Body of pancreas (tissue), 4 donors: Measurements from ENCODE around the gene RAPGEF3. TPM values are rescaled to one million over a fixed set of nuclear protein-coding genes. Genes with fewer than 3 reads are reported as not detected.

Experiments
- ATAC-seq: fragments of 150-250 bp; one replicate; pipeline ENCODE4 v1.9.1; 2016
- DNase-seq, 4 donors: peaks; one replicate each; pipeline ENCODE4 v3.0.0-alpha.2; 2019
- H3K27ac ChIP-seq, 4 donors: fragments of 200-600 bp; sonication (generic); 1 replicate in 3 of 4; 2 replicates in 1 of 4; pipeline versions ENCODE4 v1.5.1 to v1.6.1; 2016 to 2019; ENCODE audit warnings: mild to moderate bottlenecking in 1 of 4, mixed read lengths in 1 of 4, moderate library complexity in 1 of 4
- H3K27me3 ChIP-seq, 2 donors: fragments of 200-600 bp; sonication (generic); one replicate each; pipeline ENCODE4 v1.6.0; 2016; ENCODE audit warnings: mild to moderate bottlenecking in 1 of 2
- H3K36me3 ChIP-seq, 2 donors: fragments of 200-600 bp; sonication (generic); replicated peaks in 1 of 2; 2 replicates each; pipeline ENCODE4 v1.5.1; 2016; ENCODE audit warnings: low read depth in 2 of 2; ENCODE audit not compliant: insufficient read depth in 1 of 2
- H3K4me1 ChIP-seq: fragments of 200-600 bp; sonication (generic); one replicate; pipeline ENCODE4 v1.6.0; 2016
- H3K4me3 ChIP-seq, 2 donors: fragments of 200-600 bp; sonication (generic); 1 replicate in 1 of 2; 2 replicates in 1 of 2; pipeline ENCODE4 v1.5.1; 2016 to 2019
- H3K9me3 ChIP-seq, 3 donors: fragments of 200-600 bp; sonication (generic); 1 replicate in 2 of 3; 2 replicates in 1 of 3; pipeline ENCODE4 v1.5.1; 2016
- CTCF ChIP-seq, 7 experiments: fragments of 450-650 bp in 4 of 7; fragments of 200-600 bp in 3 of 7; sonication (generic) in 3 of 7; IDR thresholded peaks; one replicate each; pipeline ENCODE4 v1.5.1; 2016 to 2019; ENCODE audit warnings: antibody characterized with exemption in 7 of 7
- POLR2A ChIP-seq, 3 donors: fragments of 450-650 bp; IDR thresholded peaks; one replicate each; pipeline ENCODE4 v1.6.1; 2016; ENCODE audit warnings: antibody characterized with exemption in 3 of 3, mild to moderate bottlenecking in 2 of 3
- WGBS, 2 donors: methylation state at CpG; one replicate each; pipeline ENCODE4 v1.1.5; 2017; 5-methylcytosine and 5-hydroxymethylcytosine counted together
- intact Hi-C: fragments of 100-400 bp; cut with DNase I; formaldehyde crosslinking; loops from one replicate; pipeline ENCODE4 v1.15.1; 2023
- total RNA-seq, 2 donors: library from RNA; depleted of rRNA; stranded (reverse); fragments of >200 nt; gene quantifications; one replicate each; pipeline ENCODE4 v1.1.0, GENCODE V29; 2016

Gene RAPGEF3
- total RNA-seq, 2 donors from 2014 or later, result 11.9 to 23.4 TPM

- H3K4me1 ChIP-seq, result peaks cover 37% of the 10 kb centered on the region
- H3K27ac ChIP-seq, result no peak overlapping the region
- TF ChIP-seq POLR2A (IDR thresholded peaks at IDR 0.05) (no peak), CTCF (IDR thresholded peaks at IDR 0.05) (no peak)
- no peaks in the 10 kb centered on the region for H3K36me3 ChIP-seq
- DNase-seq (no peak), ATAC-seq (no peak)
- H3K27me3 ChIP-seq, result no peaks in the 10 kb centered on the region
- WGBS, 2 donors, result 66 to 78% methylated on average over 3 of the region's 3 CpGs
- H3K9me3 ChIP-seq, result no peaks in the 10 kb centered on the region
- intact Hi-C loops, result no loop called here
- no peak overlapping the region for H3K4me3 ChIP-seq
Measured at GRCh38 chr12:47739297-47739696, 19.4 kb downstream of the RAPGEF3 start.

GRCh38 chr12:47737936-47738594, 20.6 kb downstream of the RAPGEF3 start:
- H3K4me3 ChIP-seq, result no peak overlapping the region
- intact Hi-C loops, result no loop called here
- ATAC-seq (no peak), DNase-seq (no peak)
- peaks cover 29% of the 10 kb centered on the region for H3K4me1 ChIP-seq
- TF ChIP-seq POLR2A (IDR thresholded peaks at IDR 0.05), result no peak
- no peak for TF ChIP-seq CTCF (IDR thresholded peaks at IDR 0.05)
- WGBS, 2 donors, result 73 to 77% methylated on average over 10 to 17 of the region's 17 CpGs
- H3K27ac ChIP-seq, result peak overlapping the region in 3 of 4 donors; percentile 60 to 82 (median 75)
- no peaks in the 10 kb centered on the region for H3K27me3 ChIP-seq
- no peaks in the 10 kb centered on the region for H3K36me3 ChIP-seq
- no peaks in the 10 kb centered on the region for H3K9me3 ChIP-seq

GRCh38 chr12:47736877-47737676, 21.6 kb downstream of the RAPGEF3 start:
- H3K4me3 ChIP-seq, result no peak overlapping the region
- no peaks in the 10 kb centered on the region for H3K27me3 ChIP-seq
- 16 to 17% methylated on average over 9 to 19 of the region's 19 CpGs for WGBS, 2 donors
- H3K9me3 ChIP-seq, result no peaks in the 10 kb centered on the region
- peak overlapping the region; percentile 60 to 82 (median 70) for H3K27ac ChIP-seq
- H3K36me3 ChIP-seq, result no peaks in the 10 kb centered on the region
- peak; percentile 89 to 96 (median 93) for DNase-seq
- TF ChIP-seq CTCF (IDR thresholded peaks at IDR 0.05) (peak in 4 of 7 experiments; percentile 17 to 26 (median 19)), POLR2A (IDR thresholded peaks at IDR 0.05) (peak in 2 of 3 donors; percentile 42 to 47)
- peak; percentile 91 for ATAC-seq
- intact Hi-C loops, result no loop called here
- H3K4me1 ChIP-seq, result peaks cover 29% of the 10 kb centered on the region

- H3K27me3 ChIP-seq, result no peaks in the 10 kb centered on the region
- H3K9me3 ChIP-seq, result no peaks in the 10 kb centered on the region
- no peak for TF ChIP-seq POLR2A (IDR thresholded peaks at IDR 0.05)
- no peak for TF ChIP-seq CTCF (IDR thresholded peaks at IDR 0.05)
- peak overlapping the region; percentile 60 to 82 (median 70) for H3K27ac ChIP-seq
- ATAC-seq (no peak), DNase-seq (no peak)
- WGBS, 2 donors, result 80 to 95% methylated on average over 3 to 4 of the region's 4 CpGs
- H3K4me3 ChIP-seq, result no peak overlapping the region
- peaks cover 27% of the 10 kb centered on the region for H3K4me1 ChIP-seq
- H3K36me3 ChIP-seq, result no peaks in the 10 kb centered on the region
- intact Hi-C loops, result no loop called here
Measured at GRCh38 chr12:47736216-47736615, 22.5 kb downstream of the RAPGEF3 start.
